GM12878 (cell line): ENCODE results near the gene STAC2.

Source experiments
- ATF7 ChIP-seq: fragments of 450-650 bp; IDR thresholded peaks from 2 replicates; pipeline ENCODE4 v1.6.1; 2016; ENCODE audit warnings: low read depth, mild to moderate bottlenecking
- EP300 ChIP-seq, 2 experiments: fragments of 150-350 bp in 1 of 2; IDR thresholded peaks; 2 replicates each; pipeline ENCODE4 v1.6.1; 2011 to 2012; ENCODE audit warnings: low read depth in 2 of 2, low read length in 2 of 2, borderline replicate concordance in 1 of 2, improper control_type of control experiment in 1 of 2, inconsistent platforms in 1 of 2; ENCODE audit not compliant: control insufficient read depth in 1 of 2
- POLR2A ChIP-seq: IDR thresholded peaks from 2 replicates; pipeline ENCODE4 v1.6.1; 2011; ENCODE audit warnings: low read depth, mild to moderate bottlenecking, low read length
- ZNF622 ChIP-seq: fragments of 450-650 bp; IDR thresholded peaks from 2 replicates; pipeline ENCODE4 v1.6.1; 2017; ENCODE audit warnings: mild to moderate bottlenecking, inconsistent platforms
- TF ChIP-seq, protein P1 (sequence below): fragments of 150-350 bp; IDR thresholded peaks from 2 replicates; pipeline ENCODE4 v1.6.1; 2014; ENCODE audit warnings: mild to moderate bottlenecking, low read depth, low read length
- TF ChIP-seq, protein P2 (sequence below): IDR thresholded peaks from 2 replicates; pipeline ENCODE4 v1.6.1; 2012; ENCODE audit warnings: mild to moderate bottlenecking, low read depth, low read length
- TF ChIP-seq, protein P3 (sequence below), 3 experiments: IDR thresholded peaks in 2 of 3; conservative IDR thresholded peaks in 1 of 3; 2 replicates each; pipeline ENCODE4 v1.5.1; 2011; ENCODE audit warnings: low read depth in 3 of 3, low read length in 3 of 3, mild to moderate bottlenecking in 3 of 3, control low read depth in 2 of 3, moderate library complexity in 2 of 3, inconsistent platforms in 1 of 3, mixed read lengths in 1 of 3; ENCODE audit not compliant: control insufficient read depth in 2 of 3, insufficient read depth in 1 of 3; ENCODE audit errors: extremely low read depth in 1 of 3

GRCh38 chr17:39169518-39169917 is 56.2 kb downstream of the STAC2 start:
- TF ChIP-seq POLR2A (no peak), EP300 (IDR thresholded peaks at IDR 0.05; ENCODE audit: borderline replicate concordance in 1 of 2, control insufficient read depth in 1 of 2, low read depth in 2 of 2, low read length in 2 of 2) (no peak), ATF7 (no peak), ZNF622 (no peak)
- TF ChIP-seq, protein P1, sequence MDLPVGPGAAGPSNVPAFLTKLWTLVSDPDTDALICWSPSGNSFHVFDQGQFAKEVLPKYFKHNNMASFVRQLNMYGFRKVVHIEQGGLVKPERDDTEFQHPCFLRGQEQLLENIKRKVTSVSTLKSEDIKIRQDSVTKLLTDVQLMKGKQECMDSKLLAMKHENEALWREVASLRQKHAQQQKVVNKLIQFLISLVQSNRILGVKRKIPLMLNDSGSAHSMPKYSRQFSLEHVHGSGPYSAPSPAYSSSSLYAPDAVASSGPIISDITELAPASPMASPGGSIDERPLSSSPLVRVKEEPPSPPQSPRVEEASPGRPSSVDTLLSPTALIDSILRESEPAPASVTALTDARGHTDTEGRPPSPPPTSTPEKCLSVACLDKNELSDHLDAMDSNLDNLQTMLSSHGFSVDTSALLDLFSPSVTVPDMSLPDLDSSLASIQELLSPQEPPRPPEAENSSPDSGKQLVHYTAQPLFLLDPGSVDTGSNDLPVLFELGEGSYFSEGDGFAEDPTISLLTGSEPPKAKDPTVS: no peak
- TF ChIP-seq, protein P2, sequence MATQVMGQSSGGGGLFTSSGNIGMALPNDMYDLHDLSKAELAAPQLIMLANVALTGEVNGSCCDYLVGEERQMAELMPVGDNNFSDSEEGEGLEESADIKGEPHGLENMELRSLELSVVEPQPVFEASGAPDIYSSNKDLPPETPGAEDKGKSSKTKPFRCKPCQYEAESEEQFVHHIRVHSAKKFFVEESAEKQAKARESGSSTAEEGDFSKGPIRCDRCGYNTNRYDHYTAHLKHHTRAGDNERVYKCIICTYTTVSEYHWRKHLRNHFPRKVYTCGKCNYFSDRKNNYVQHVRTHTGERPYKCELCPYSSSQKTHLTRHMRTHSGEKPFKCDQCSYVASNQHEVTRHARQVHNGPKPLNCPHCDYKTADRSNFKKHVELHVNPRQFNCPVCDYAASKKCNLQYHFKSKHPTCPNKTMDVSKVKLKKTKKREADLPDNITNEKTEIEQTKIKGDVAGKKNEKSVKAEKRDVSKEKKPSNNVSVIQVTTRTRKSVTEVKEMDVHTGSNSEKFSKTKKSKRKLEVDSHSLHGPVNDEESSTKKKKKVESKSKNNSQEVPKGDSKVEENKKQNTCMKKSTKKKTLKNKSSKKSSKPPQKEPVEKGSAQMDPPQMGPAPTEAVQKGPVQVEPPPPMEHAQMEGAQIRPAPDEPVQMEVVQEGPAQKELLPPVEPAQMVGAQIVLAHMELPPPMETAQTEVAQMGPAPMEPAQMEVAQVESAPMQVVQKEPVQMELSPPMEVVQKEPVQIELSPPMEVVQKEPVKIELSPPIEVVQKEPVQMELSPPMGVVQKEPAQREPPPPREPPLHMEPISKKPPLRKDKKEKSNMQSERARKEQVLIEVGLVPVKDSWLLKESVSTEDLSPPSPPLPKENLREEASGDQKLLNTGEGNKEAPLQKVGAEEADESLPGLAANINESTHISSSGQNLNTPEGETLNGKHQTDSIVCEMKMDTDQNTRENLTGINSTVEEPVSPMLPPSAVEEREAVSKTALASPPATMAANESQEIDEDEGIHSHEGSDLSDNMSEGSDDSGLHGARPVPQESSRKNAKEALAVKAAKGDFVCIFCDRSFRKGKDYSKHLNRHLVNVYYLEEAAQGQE: no peak
- TF ChIP-seq, protein P3, sequence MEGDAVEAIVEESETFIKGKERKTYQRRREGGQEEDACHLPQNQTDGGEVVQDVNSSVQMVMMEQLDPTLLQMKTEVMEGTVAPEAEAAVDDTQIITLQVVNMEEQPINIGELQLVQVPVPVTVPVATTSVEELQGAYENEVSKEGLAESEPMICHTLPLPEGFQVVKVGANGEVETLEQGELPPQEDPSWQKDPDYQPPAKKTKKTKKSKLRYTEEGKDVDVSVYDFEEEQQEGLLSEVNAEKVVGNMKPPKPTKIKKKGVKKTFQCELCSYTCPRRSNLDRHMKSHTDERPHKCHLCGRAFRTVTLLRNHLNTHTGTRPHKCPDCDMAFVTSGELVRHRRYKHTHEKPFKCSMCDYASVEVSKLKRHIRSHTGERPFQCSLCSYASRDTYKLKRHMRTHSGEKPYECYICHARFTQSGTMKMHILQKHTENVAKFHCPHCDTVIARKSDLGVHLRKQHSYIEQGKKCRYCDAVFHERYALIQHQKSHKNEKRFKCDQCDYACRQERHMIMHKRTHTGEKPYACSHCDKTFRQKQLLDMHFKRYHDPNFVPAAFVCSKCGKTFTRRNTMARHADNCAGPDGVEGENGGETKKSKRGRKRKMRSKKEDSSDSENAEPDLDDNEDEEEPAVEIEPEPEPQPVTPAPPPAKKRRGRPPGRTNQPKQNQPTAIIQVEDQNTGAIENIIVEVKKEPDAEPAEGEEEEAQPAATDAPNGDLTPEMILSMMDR (IDR thresholded peaks at IDR 0.05 in 2 of 3, conservative IDR thresholded peaks at IDR 0.05 in 1 of 3; ENCODE audit: control insufficient read depth in 2 of 3, extremely low read depth in 1 of 3, insufficient read depth in 1 of 3, low read depth in 3 of 3, low read length in 3 of 3): no peak
